Measurements from ENCODE around the gene COL10A1. TPM values are rescaled to one million over a fixed set of nuclear protein-coding genes. Genes with fewer than 3 reads are reported as not detected.

COL10A1 gene
- total and polyA plus RNA-seq, 2 of the 4 experiments (the other 2 are of a cell fraction): 0.05 TPM; not detected in 1

GRCh38 chr6:116072368-116072767 lies 53.6 kb downstream of the COL10A1 start:
- Histone ChIP-seq H3K4me3 (ENCODE audit: insufficient read depth, low read depth, low read length) (no peak overlapping the region), H2AK9ac (replicated peaks; ENCODE audit: low read depth, low read length, poor library complexity) (no peak overlapping the region), H3K9ac (ENCODE audit: low read depth, low read length) (no peak overlapping the region), H3K4me1 (ENCODE audit: control insufficient read depth, insufficient read depth, low read length) (peaks cover 11% of the 10 kb centered on the region), H2AFZ (replicated peaks; ENCODE audit: low read length, poor library complexity) (no peak overlapping the region), H3K36me3 (ENCODE audit: control insufficient read depth, insufficient read depth, low read length) (no peaks in the 10 kb centered on the region), H3K18ac (ENCODE audit: low read depth, low read length) (peak overlapping the region; percentile 65; the same call in 1 of the 2 replicates), H3K27me3 (ENCODE audit: control insufficient read depth, insufficient read depth, low read length) (no peaks in the 10 kb centered on the region), H3K9me1 (ENCODE audit: insufficient read depth, low read length) (peaks cover 11% of the 10 kb centered on the region), H2AK5ac (ENCODE audit: low read depth, low read length) (peak overlapping the region; percentile 36; the same call in 1 of the 2 replicates), H4K5ac (ENCODE audit: low read depth, low read length) (no peak overlapping the region), H4K20me1 (ENCODE audit: insufficient read depth, low read length) (no peaks in the 10 kb centered on the region), H2BK120ac (ENCODE audit: low read depth, low read length) (no peak overlapping the region), H2BK15ac (ENCODE audit: low read depth, low read length) (peak overlapping the region; percentile 74; the same call in 1 of the 3 replicates), H2BK5ac (ENCODE audit: low read depth, low read length, poor library complexity, severe bottlenecking) (no peak overlapping the region), H3K79me1 (ENCODE audit: low read depth in 1 of 2, low read length in 2 of 2) (no peaks in the 10 kb centered on the region; a peak in 1 of 4 replicates), H3K9me3 (ENCODE audit: control insufficient read depth, insufficient read depth, low read length) (no peaks in the 10 kb centered on the region), H3K56ac (ENCODE audit: extremely low read depth, insufficient read depth, low read length) (no peak overlapping the region), H3K4me2 (ENCODE audit: low read depth, low read length) (no peak overlapping the region), H4K91ac (ENCODE audit: insufficient read depth, low read depth, low read length) (no peak overlapping the region), H2BK20ac (ENCODE audit: low read depth, low read length) (no peak overlapping the region), H3K14ac (replicated peaks; ENCODE audit: low read depth, low read length) (0 out of 2 replicates have a peak overlapping the region, but pooled peaks have one; percentile 14), H3K27ac (ENCODE audit: insufficient read depth, low read length) (no peak overlapping the region), H3K4ac (ENCODE audit: low read depth, low read length) (peak overlapping the region; percentile 1; the same call in 1 of the 2 replicates), H3K23ac (ENCODE audit: low read depth, low read length) (no peak overlapping the region), H4K8ac (ENCODE audit: low read depth in 2 of 2, low read length in 2 of 2) (no peak overlapping the region)
- in situ Hi-C loops (cut with MboI; ENCODE audit: low sequenced_read_pairs) (no loop called here), intact Hi-C loops (cut with micrococcal nuclease) (no loop called here), dilution Hi-C loops (cut with HindIII; ENCODE audit: low sequenced_read_pairs, unreplicated experiment) (no loop called here)
- WGBS, 2 experiments (ENCODE audit: extremely low coverage in 2 of 2, insufficient read length in 1 of 2): no CpG with 5 or more reads among the region's 1 CpG
- TF ChIP-seq RAD21 (IDR thresholded peaks at IDR 0.05; ENCODE audit: low read length) (no peak), MAZ (IDR thresholded peaks at IDR 0.05; ENCODE audit: borderline replicate concordance, low read depth, low read length) (no peak), RCOR1 (IDR thresholded peaks at IDR 0.05; ENCODE audit: insufficient replicate concordance, low read length) (no peak), MAFK (IDR thresholded peaks at IDR 0.05; ENCODE audit: low read depth, low read length) (no peak), CEBPB (IDR thresholded peaks at IDR 0.05; ENCODE audit: low read depth, low read length) (no peak)
- ChIA-PET CTCF (interaction anchor here (0.6 kb wide), 1 partner anchor 61 kb away, joined by 3 read pairs; no protein-coding TSS in a partner anchor), POLR2A (ENCODE audit: unreplicated experiment) (no interaction called here)
- ATAC-seq (ENCODE audit: low read depth) (no peak), DNase-seq (no peak)
- no TSS peak for BruUV-seq (replicated peaks)
